OCI-LY3 (cell line): ENCODE measurements around the gene RREB1.

Source experiments
- CTCF ChIP-seq: fragments of 200-600, 300-600 bp; sonication (generic); IDR thresholded peaks from 2 replicates; pipeline ENCODE4 v1.5.1; 2014; ENCODE audit warnings: antibody characterized with exemption, low read length, low read depth
- EZH2phosphoT487 ChIP-seq: fragments of 200-600 bp; shearing (Covaris generic); IDR thresholded peaks from 2 replicates; pipeline ENCODE4 v1.6.1; 2018; ENCODE audit warnings: antibody characterized with exemption, mixed run types, low read depth

DNA sequence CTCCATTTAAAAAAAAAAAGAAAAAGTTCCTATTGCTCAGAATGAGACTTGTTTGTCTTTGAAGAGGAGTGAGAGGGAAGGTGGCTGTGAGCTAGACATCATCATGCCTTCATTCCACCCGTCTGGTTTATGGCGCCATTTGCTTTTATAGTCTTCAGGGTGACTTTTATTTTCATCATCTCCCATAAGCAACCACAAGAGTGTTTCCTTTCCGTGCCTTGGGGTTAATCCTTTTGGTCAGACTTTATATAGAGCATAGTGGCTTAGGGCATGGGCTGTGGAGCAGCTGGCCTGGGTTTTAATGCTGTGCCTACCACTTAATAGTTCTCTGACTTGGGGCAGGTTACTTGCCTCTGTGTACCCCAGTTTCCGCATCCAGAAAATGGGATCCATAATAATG is 77.8 kb downstream of the RREB1 start:
- no peak for TF ChIP-seq CTCF
- TF ChIP-seq EZH2phosphoT487 = no peak
